ENCODE results near the gene CLEC9A. TPM values are rescaled to one million over a fixed set of nuclear protein-coding genes. Genes with fewer than 3 reads are reported as not detected.

CLEC9A gene
- total and polyA plus RNA-seq, 2 donors (not counting 1 experiment from before 2014, with no cell fraction given): not detected

GRCh38 chr12:10015450-10015849, 15.0 kb upstream of the CLEC9A start:
- ChIA-PET CTCF (no interaction called here), POLR2A (no interaction called here)
- no peak overlapping the region for H3K27ac Mint-ChIP-seq
- no peak overlapping the region for H3K4me3 Mint-ChIP-seq
- H3K9me3 Mint-ChIP-seq (ENCODE audit: insufficient read depth): no peaks in the 10 kb centered on the region
- DNase-seq: no peak
- WGBS (ENCODE audit: insufficient coverage): no CpG with 5 or more reads among the region's 4 CpGs
- ATAC-seq (ENCODE audit: low read depth): no peak
- no peak overlapping the region for H2AFZ ChIP-seq (ENCODE audit: insufficient read depth, low read depth, low read length, poor library complexity, severe bottlenecking)
- peaks cover 0 to 4% (median 2%) of the 10 kb centered on the region in 4 experiments for H3K27me3 ChIP-seq (replicated peaks in 1 of 4; ENCODE audit: control extremely low read depth in 1 of 4, control insufficient read depth in 3 of 4, insufficient read depth in 4 of 4, low read length in 3 of 4)
- H3K4me2 ChIP-seq (replicated peaks; ENCODE audit: low read depth, low read length, poor library complexity, severe bottlenecking): no peak overlapping the region
- H3K4me1 ChIP-seq (ENCODE audit: control insufficient read depth in 2 of 2, insufficient read depth in 2 of 2, low read length in 2 of 2): no peaks in the 10 kb centered on the region
- intact Hi-C loops (cut with micrococcal nuclease): no loop called here
- H3K4me1 Mint-ChIP-seq: no peaks in the 10 kb centered on the region
- H3K4me3 ChIP-seq (ENCODE audit: control extremely low read depth in 1 of 5, extremely low read depth in 1 of 5, insufficient read depth in 1 of 5, low read depth in 2 of 5, low read length in 4 of 5): no peak overlapping the region
- H3K9me3 ChIP-seq (ENCODE audit: control extremely low read depth in 1 of 3, control insufficient read depth in 2 of 3, insufficient read depth in 1 of 3, low read length in 2 of 3): peaks cover 0 to 1% (median 0%) of the 10 kb centered on the region in 3 donors
- no peaks in the 10 kb centered on the region for H4K20me1 ChIP-seq (ENCODE audit: control insufficient read depth, insufficient read depth, low read length, poor library complexity, severe bottlenecking)
- no peak overlapping the region for H3K27ac ChIP-seq (ENCODE audit: low read length in 2 of 2)
- peaks cover 35% of the 10 kb centered on the region for H3K27me3 Mint-ChIP-seq
- H3K36me3 ChIP-seq (replicated peaks in 1 of 2; ENCODE audit: control extremely low read depth in 1 of 2, control insufficient read depth in 1 of 2, extremely low read depth in 1 of 2, insufficient read depth in 2 of 2, low read length in 1 of 2): no peaks in the 10 kb centered on the region
- H3K9ac ChIP-seq (ENCODE audit: low read length): no peak overlapping the region
- H3K79me2 ChIP-seq (ENCODE audit: control insufficient read depth, insufficient read depth, low read length): no peaks in the 10 kb centered on the region
- no peak for TF ChIP-seq EZH2 (IDR thresholded peaks at IDR 0.05; ENCODE audit: borderline replicate concordance, insufficient read depth, low read depth, low read length, poor library complexity, severe bottlenecking)
- TF ChIP-seq CTCF (IDR thresholded peaks at IDR 0.05): no peak

GRCh38 chr12:10016881-10017280, 13.6 kb upstream of the CLEC9A start:
- TF ChIP-seq EZH2 (IDR thresholded peaks at IDR 0.05; ENCODE audit: borderline replicate concordance, insufficient read depth, low read depth, low read length, poor library complexity, severe bottlenecking) (no peak), CTCF (IDR thresholded peaks at IDR 0.05) (no peak)
- Histone ChIP-seq H3K27ac (ENCODE audit: low read length in 2 of 2) (no peak overlapping the region), H3K9ac (ENCODE audit: low read length) (no peak overlapping the region), H3K4me3 (ENCODE audit: control extremely low read depth in 1 of 5, extremely low read depth in 1 of 5, insufficient read depth in 1 of 5, low read depth in 2 of 5, low read length in 4 of 5) (no peak overlapping the region), H3K79me2 (ENCODE audit: control insufficient read depth, insufficient read depth, low read length) (no peaks in the 10 kb centered on the region), H3K36me3 (replicated peaks in 1 of 2; ENCODE audit: control extremely low read depth in 1 of 2, control insufficient read depth in 1 of 2, extremely low read depth in 1 of 2, insufficient read depth in 2 of 2, low read length in 1 of 2) (no peaks in the 10 kb centered on the region), H3K9me3 (ENCODE audit: control extremely low read depth in 1 of 3, control insufficient read depth in 2 of 3, insufficient read depth in 1 of 3, low read length in 2 of 3) (peaks cover 0 to 1% (median 0%) of the 10 kb centered on the region in 3 donors), H3K27me3 (replicated peaks in 1 of 4; ENCODE audit: control extremely low read depth in 1 of 4, control insufficient read depth in 3 of 4, insufficient read depth in 4 of 4, low read length in 3 of 4) (peaks cover 0 to 4% (median 0%) of the 10 kb centered on the region in 4 experiments), H4K20me1 (ENCODE audit: control insufficient read depth, insufficient read depth, low read length, poor library complexity, severe bottlenecking) (no peaks in the 10 kb centered on the region), H2AFZ (ENCODE audit: insufficient read depth, low read depth, low read length, poor library complexity, severe bottlenecking) (no peak overlapping the region), H3K4me2 (replicated peaks; ENCODE audit: low read depth, low read length, poor library complexity, severe bottlenecking) (no peak overlapping the region), H3K4me1 (ENCODE audit: control insufficient read depth in 2 of 2, insufficient read depth in 2 of 2, low read length in 2 of 2) (no peaks in the 10 kb centered on the region)
- H3K27me3 Mint-ChIP-seq: peaks cover 33% of the 10 kb centered on the region
- WGBS (ENCODE audit: insufficient coverage): 8% methylated on average over 1 of the region's 1 CpG
- H3K9me3 Mint-ChIP-seq (ENCODE audit: insufficient read depth): no peaks in the 10 kb centered on the region
- ChIA-PET CTCF (interaction anchor here (0.6 to 0.8 kb wide), 2 partner anchors 22 to 218 kb away, joined by 3 to 8 read pairs; no protein-coding TSS in a partner anchor), POLR2A (no interaction called here)
- intact Hi-C loops (cut with micrococcal nuclease): no loop called here
- no peak for ATAC-seq (ENCODE audit: low read depth)
- no peak overlapping the region for H3K27ac Mint-ChIP-seq
- H3K4me3 Mint-ChIP-seq: no peak overlapping the region
- no peaks in the 10 kb centered on the region for H3K4me1 Mint-ChIP-seq
- no peak for DNase-seq

All from B cell (primary cell).